ENCODE results near the gene BMPER.

GRCh38 chr7:34162677-34163076 is 257.3 kb downstream of the BMPER start:
- TF ChIP-seq CTCF (IDR thresholded peaks at IDR 0.05) = no peak
- no peak for TF ChIP-seq POLR2A (IDR thresholded peaks at IDR 0.05)

Data from thyroid gland (tissue), 4 donors.